Measurements from ENCODE around the gene POLDIP2. TPM values are rescaled to one million over a fixed set of nuclear protein-coding genes. Genes with fewer than 3 reads are reported as not detected.

The POLDIP2 gene
- total and polyA plus RNA-seq, 10 of the 15 experiments (the other 5 are each of a cell fraction or from before 2014, with no cell fraction given) = 22.8 to 196 (median 121) TPM

DNA sequence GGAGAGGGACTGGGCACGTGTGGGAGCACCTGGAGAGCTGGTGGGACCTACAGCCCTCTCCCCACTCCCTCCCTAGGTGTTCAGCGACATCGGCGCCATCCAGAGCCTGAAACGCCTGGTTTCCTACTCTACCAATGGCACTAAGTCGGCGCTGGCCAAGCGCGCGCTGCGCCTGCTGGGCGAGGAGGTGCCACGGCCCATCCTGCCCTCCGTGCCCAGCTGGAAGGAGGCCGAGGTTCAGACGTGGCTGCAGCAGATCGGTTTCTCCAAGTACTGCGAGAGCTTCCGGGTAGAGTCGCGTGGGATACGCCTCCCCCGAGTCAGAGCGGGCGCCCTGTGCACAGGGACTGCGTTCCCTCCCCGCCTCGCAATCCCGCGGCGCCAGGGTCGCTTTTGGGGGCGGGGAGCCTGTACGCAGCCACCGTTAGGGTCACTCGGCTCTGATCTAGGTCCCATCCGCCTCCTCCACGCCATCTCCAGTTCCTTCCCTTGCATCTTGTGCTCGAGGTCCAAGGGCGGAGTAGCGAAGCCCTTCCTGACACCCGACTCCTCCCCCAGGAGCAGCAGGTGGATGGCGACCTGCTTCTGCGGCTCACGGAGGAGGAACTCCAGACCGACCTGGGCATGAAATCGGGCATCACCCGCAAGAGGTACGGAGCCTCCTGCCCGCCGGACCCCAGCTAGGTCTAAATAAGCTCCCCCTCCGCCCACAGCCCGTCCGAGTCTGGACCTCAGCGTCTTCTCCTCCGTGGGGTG lies 27.1 kb upstream of the POLDIP2 start (continued):
- TF ChIP-seq BHLHE40 (IDR thresholded peaks at IDR 0.05; ENCODE audit: borderline replicate concordance in 1 of 2, low read depth in 2 of 2, low read length in 1 of 2) = 0 out of 4 replicates have a peak, but pooled peaks of 1 of the 2 experiments have one; percentile 15
- TF ChIP-seq IKZF1 (conservative IDR thresholded peaks at IDR 0.05) = 0 out of 2 replicates have a peak, but pooled peaks have one; percentile 17
- TF ChIP-seq EGR1 (IDR thresholded peaks at IDR 0.05; ENCODE audit: borderline replicate concordance in 1 of 2, low read depth in 2 of 2, low read length in 2 of 2) = peak in 1 of 2 experiments; percentile 8; a peak in 2 of 3 replicates
- no peak for TF ChIP-seq NFXL1 (IDR thresholded peaks at IDR 0.05; ENCODE audit: borderline replicate concordance)
- peak; percentile 12; the same call in 1 of the 2 replicates for TF ChIP-seq YY1 (IDR thresholded peaks at IDR 0.05; ENCODE audit: low read depth, low read length)
- TF ChIP-seq PAX8 (IDR thresholded peaks at IDR 0.05) = no peak
- TF ChIP-seq CBFB (IDR thresholded peaks at IDR 0.05; ENCODE audit: low read depth) = peak; percentile 32; the same call in 1 of the 2 replicates
- TF ChIP-seq TARDBP (IDR thresholded peaks at IDR 0.05; ENCODE audit: borderline replicate concordance) = 0 out of 2 replicates have a peak, but pooled peaks have one; percentile 20
- peak; percentile 91 for TF ChIP-seq POLR2A (IDR thresholded peaks at IDR 0.05; ENCODE audit: low read depth, low read length)
- TF ChIP-seq SMAD5 (IDR thresholded peaks at IDR 0.05; ENCODE audit: low read depth) = peak; percentile 61; the same call in 1 of the 2 replicates
- TF ChIP-seq, protein P1, sequence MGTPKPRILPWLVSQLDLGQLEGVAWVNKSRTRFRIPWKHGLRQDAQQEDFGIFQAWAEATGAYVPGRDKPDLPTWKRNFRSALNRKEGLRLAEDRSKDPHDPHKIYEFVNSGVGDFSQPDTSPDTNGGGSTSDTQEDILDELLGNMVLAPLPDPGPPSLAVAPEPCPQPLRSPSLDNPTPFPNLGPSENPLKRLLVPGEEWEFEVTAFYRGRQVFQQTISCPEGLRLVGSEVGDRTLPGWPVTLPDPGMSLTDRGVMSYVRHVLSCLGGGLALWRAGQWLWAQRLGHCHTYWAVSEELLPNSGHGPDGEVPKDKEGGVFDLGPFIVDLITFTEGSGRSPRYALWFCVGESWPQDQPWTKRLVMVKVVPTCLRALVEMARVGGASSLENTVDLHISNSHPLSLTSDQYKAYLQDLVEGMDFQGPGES (IDR thresholded peaks at IDR 0.05) = no peak
- no peak for TF ChIP-seq ASH2L (IDR thresholded peaks at IDR 0.05; ENCODE audit: borderline replicate concordance, low read depth)
- TF ChIP-seq CREB1 (IDR thresholded peaks at IDR 0.05; ENCODE audit: low read depth) = peak; percentile 77
- peak; percentile 79 for TF ChIP-seq POLR2AphosphoS5 (IDR thresholded peaks at IDR 0.05; ENCODE audit: low read length)
- TF ChIP-seq, protein P2, sequence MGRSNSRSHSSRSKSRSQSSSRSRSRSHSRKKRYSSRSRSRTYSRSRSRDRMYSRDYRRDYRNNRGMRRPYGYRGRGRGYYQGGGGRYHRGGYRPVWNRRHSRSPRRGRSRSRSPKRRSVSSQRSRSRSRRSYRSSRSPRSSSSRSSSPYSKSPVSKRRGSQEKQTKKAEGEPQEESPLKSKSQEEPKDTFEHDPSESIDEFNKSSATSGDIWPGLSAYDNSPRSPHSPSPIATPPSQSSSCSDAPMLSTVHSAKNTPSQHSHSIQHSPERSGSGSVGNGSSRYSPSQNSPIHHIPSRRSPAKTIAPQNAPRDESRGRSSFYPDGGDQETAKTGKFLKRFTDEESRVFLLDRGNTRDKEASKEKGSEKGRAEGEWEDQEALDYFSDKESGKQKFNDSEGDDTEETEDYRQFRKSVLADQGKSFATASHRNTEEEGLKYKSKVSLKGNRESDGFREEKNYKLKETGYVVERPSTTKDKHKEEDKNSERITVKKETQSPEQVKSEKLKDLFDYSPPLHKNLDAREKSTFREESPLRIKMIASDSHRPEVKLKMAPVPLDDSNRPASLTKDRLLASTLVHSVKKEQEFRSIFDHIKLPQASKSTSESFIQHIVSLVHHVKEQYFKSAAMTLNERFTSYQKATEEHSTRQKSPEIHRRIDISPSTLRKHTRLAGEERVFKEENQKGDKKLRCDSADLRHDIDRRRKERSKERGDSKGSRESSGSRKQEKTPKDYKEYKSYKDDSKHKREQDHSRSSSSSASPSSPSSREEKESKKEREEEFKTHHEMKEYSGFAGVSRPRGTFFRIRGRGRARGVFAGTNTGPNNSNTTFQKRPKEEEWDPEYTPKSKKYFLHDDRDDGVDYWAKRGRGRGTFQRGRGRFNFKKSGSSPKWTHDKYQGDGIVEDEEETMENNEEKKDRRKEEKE (IDR thresholded peaks at IDR 0.05) = no peak
- no peak for TF ChIP-seq SREBF1 (IDR thresholded peaks at IDR 0.05; ENCODE audit: low read length)
- 0 out of 2 replicates have a peak, but pooled peaks have one; percentile 15 for TF ChIP-seq TCF3 (IDR thresholded peaks at IDR 0.05; ENCODE audit: borderline replicate concordance, insufficient read depth, low read depth, low read length)
- TF ChIP-seq, protein P3, sequence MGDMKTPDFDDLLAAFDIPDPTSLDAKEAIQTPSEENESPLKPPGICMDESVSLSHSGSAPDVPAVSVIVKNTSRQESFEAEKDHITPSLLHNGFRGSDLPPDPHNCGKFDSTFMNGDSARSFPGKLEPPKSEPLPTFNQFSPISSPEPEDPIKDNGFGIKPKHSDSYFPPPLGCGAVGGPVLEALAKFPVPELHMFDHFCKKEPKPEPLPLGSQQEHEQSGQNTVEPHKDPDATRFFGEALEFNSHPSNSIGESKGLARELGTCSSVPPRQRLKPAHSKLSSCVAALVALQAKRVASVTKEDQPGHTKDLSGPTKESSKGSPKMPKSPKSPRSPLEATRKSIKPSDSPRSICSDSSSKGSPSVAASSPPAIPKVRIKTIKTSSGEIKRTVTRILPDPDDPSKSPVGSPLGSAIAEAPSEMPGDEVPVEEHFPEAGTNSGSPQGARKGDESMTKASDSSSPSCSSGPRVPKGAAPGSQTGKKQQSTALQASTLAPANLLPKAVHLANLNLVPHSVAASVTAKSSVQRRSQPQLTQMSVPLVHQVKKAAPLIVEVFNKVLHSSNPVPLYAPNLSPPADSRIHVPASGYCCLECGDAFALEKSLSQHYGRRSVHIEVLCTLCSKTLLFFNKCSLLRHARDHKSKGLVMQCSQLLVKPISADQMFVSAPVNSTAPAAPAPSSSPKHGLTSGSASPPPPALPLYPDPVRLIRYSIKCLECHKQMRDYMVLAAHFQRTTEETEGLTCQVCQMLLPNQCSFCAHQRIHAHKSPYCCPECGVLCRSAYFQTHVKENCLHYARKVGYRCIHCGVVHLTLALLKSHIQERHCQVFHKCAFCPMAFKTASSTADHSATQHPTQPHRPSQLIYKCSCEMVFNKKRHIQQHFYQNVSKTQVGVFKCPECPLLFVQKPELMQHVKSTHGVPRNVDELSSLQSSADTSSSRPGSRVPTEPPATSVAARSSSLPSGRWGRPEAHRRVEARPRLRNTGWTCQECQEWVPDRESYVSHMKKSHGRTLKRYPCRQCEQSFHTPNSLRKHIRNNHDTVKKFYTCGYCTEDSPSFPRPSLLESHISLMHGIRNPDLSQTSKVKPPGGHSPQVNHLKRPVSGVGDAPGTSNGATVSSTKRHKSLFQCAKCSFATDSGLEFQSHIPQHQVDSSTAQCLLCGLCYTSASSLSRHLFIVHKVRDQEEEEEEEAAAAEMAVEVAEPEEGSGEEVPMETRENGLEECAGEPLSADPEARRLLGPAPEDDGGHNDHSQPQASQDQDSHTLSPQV (IDR thresholded peaks at IDR 0.05) = no peak
- no peak for TF ChIP-seq ETV6 (conservative IDR thresholded peaks at IDR 0.05 in 1 of 2, IDR thresholded peaks at IDR 0.05 in 1 of 2; ENCODE audit: borderline replicate concordance in 1 of 2, low read depth in 1 of 2)
- TF ChIP-seq SRF (IDR thresholded peaks at IDR 0.05; ENCODE audit: low read depth in 2 of 2, low read length in 2 of 2) = peak in 1 of 2 experiments; percentile 51; a peak in 1 of 4 replicates
- TF ChIP-seq, protein P4, sequence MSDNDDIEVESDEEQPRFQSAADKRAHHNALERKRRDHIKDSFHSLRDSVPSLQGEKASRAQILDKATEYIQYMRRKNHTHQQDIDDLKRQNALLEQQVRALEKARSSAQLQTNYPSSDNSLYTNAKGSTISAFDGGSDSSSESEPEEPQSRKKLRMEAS (IDR thresholded peaks at IDR 0.05; ENCODE audit: low read depth, low read length) = no peak
- 0 out of 2 replicates have a peak, but pooled peaks have one; percentile 1 for TF ChIP-seq RUNX3 (IDR thresholded peaks at IDR 0.05; ENCODE audit: low read length)

Measured in GM12878 (cell line).